Eye (tissue), 1 donor: ENCODE data around the gene NDUFV2.

Source experiments
- DNase-seq: peaks from one replicate; pipeline ENCODE4 v3.0.0-alpha.2; 2015

The NDUFV2 gene

GRCh38 chr18:9120796-9121195, 18.3 kb downstream of the NDUFV2 start:
- no peak for DNase-seq

- DNase-seq = no peak
These were observed 21.0 kb downstream of the NDUFV2 start for GRCh38 chr18:9123520-9123919.

GRCh38 chr18:9124824-9125223, 22.3 kb downstream of the NDUFV2 start:
- no peak for DNase-seq

- DNase-seq = no peak
These were observed 23.8 kb downstream of the NDUFV2 start for GRCh38 chr18:9126337-9126736.

GRCh38 chr18:9130195-9130594, 27.7 kb downstream of the NDUFV2 start:
- no peak for DNase-seq

- DNase-seq = no peak
These were observed 28.3 kb downstream of the NDUFV2 start for GRCh38 chr18:9130806-9131205.

GRCh38 chr18:9132628-9133027, 30.1 kb downstream of the NDUFV2 start:
- no peak for DNase-seq

- DNase-seq = no peak
These were observed 30.7 kb downstream of the NDUFV2 start for GRCh38 chr18:9133225-9133624.

- DNase-seq = peak; percentile 18
These were observed 32.8 kb downstream of the NDUFV2 start for GRCh38 chr18:9135081-9135911.

- peak; percentile 73 for DNase-seq
These were observed 33.4 kb downstream of the NDUFV2 start for GRCh38 chr18:9135912-9136314.

GRCh38 chr18:9136315-9137155, 34.0 kb downstream of the NDUFV2 start, which contains the start of gene ANKRD12:
Gene ANKRD12, plus strand, starts transcription at chr18:9136781. Its CDS starts 45,652 bp downstream, at chr18:9182433.
- peak; percentile 98 for DNase-seq

GRCh38 chr18:9137168-9138066, 34.9 kb downstream of the NDUFV2 start:
- DNase-seq = peak; percentile 91

GRCh38 chr18:9139400-9140039, 37.0 kb downstream of the NDUFV2 start:
- DNase-seq = no peak

GRCh38 chr18:9140381-9140780, 37.9 kb downstream of the NDUFV2 start:
- no peak for DNase-seq

GRCh38 chr18:9140984-9141383, 38.5 kb downstream of the NDUFV2 start:
- no peak for DNase-seq

GRCh38 chr18:9146224-9146623, 43.7 kb downstream of the NDUFV2 start:
- no peak for DNase-seq

- peak; percentile 72 for DNase-seq
These were observed 45.1 kb downstream of the NDUFV2 start for GRCh38 chr18:9147440-9148202.

GRCh38 chr18:9148203-9148552, 45.7 kb downstream of the NDUFV2 start:
- DNase-seq = no peak

- no peak for DNase-seq
These were observed 47.6 kb downstream of the NDUFV2 start for GRCh38 chr18:9150121-9150520.

GRCh38 chr18:9153256-9153655, 50.8 kb downstream of the NDUFV2 start:
- DNase-seq = no peak

- no peak for DNase-seq
These were observed 54.2 kb downstream of the NDUFV2 start for GRCh38 chr18:9156604-9157249.
